Omental fat pad (tissue), 4 donors: ENCODE data around the gene DDB1. TPM values are rescaled to one million over a fixed set of nuclear protein-coding genes. Genes with fewer than 3 reads are reported as not detected.

Experiments
- ATAC-seq: fragments of 150-250 bp; one replicate; pipeline ENCODE4 v1.9.1; 2016; ENCODE audit warnings: mild to moderate bottlenecking, moderate library complexity; ENCODE audit not compliant: low FRiP score
- DNase-seq: peaks from one replicate; pipeline ENCODE4 v3.0.0-alpha.2; 2019; ENCODE audit warnings: low spot score
- total RNA-seq, 4 donors: library from RNA; depleted of rRNA; stranded (reverse); fragments of >200 nt; gene quantifications; one replicate each; pipeline ENCODE4 v1.1.0, GENCODE V29; 2016
- TF ChIP-seq, protein P1 (sequence below), 3 donors: fragments of 450-650 bp; IDR thresholded peaks; one replicate each; pipeline ENCODE4 v1.5.1; 2016 to 2017; ENCODE audit warnings: antibody characterized with exemption in 3 of 3, mild to moderate bottlenecking in 3 of 3, moderate library complexity in 2 of 3

DDB1 gene
- total RNA-seq, 4 donors from 2014 or later: 127 to 182 (median 155) TPM

DNA sequence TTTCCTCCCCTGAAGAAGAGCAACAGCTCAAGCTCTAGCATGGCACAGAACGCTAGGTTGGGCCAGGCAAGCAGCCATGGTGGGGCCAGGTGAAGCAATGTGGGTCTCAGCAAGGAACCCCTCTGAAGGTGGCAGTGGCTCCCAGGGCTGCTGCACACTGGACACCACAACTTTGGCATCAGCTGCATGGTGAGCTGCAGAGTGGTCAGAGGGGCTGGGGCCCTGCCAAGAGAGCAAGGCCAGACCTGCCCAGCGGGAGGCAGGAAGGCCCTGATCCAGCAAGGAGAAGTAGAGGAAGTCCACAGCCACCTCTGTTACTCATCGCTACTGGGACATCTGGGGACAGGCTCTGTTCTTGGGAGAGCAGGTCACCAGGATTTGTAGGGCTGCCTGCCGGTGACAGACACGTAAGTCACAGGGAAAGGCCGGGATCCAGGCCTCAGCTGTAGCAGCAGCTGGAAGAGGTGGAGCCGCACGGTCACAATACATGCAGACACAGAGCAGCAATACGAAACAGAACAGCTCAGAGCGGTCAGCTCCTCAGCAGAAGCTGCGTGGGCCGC lies 16.4 kb upstream of the DDB1 start:
- no peak for ATAC-seq

DNA sequence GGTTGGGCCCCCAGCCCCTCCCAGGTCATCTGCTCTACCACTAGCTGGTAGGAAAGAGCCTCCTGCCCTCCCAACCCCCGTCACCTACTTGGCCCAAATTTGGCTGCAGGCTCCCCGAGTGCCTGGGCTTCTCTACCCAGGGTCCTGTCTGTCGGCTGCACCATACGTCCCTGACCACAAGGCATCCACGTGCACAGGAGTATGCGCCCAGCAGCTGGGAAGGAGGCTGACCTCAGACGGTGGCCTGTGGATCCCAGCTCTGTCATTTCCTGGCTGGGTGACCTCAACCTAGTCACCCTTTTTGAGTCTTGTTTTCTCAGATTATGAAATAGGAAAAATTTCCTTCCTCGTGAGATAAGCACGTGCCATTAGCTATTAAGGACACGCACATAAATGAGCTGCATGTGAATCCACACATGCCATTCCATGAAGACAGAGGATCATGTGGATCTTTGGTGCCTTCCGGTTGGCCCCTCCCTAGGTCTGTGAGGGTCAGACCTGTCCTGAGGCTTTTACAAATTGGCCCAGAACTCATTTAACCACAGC lies 15.1 kb upstream of the DDB1 start:
- ATAC-seq (peak; percentile 39), DNase-seq (no peak)
- TF ChIP-seq, protein P1, sequence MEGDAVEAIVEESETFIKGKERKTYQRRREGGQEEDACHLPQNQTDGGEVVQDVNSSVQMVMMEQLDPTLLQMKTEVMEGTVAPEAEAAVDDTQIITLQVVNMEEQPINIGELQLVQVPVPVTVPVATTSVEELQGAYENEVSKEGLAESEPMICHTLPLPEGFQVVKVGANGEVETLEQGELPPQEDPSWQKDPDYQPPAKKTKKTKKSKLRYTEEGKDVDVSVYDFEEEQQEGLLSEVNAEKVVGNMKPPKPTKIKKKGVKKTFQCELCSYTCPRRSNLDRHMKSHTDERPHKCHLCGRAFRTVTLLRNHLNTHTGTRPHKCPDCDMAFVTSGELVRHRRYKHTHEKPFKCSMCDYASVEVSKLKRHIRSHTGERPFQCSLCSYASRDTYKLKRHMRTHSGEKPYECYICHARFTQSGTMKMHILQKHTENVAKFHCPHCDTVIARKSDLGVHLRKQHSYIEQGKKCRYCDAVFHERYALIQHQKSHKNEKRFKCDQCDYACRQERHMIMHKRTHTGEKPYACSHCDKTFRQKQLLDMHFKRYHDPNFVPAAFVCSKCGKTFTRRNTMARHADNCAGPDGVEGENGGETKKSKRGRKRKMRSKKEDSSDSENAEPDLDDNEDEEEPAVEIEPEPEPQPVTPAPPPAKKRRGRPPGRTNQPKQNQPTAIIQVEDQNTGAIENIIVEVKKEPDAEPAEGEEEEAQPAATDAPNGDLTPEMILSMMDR (IDR thresholded peaks at IDR 0.05): no peak

More for the DNA sequence above, 16.4 kb upstream of the DDB1 start:
- TF ChIP-seq, protein P1 (IDR thresholded peaks at IDR 0.05): no peak
- DNase-seq: no peak

DNA sequence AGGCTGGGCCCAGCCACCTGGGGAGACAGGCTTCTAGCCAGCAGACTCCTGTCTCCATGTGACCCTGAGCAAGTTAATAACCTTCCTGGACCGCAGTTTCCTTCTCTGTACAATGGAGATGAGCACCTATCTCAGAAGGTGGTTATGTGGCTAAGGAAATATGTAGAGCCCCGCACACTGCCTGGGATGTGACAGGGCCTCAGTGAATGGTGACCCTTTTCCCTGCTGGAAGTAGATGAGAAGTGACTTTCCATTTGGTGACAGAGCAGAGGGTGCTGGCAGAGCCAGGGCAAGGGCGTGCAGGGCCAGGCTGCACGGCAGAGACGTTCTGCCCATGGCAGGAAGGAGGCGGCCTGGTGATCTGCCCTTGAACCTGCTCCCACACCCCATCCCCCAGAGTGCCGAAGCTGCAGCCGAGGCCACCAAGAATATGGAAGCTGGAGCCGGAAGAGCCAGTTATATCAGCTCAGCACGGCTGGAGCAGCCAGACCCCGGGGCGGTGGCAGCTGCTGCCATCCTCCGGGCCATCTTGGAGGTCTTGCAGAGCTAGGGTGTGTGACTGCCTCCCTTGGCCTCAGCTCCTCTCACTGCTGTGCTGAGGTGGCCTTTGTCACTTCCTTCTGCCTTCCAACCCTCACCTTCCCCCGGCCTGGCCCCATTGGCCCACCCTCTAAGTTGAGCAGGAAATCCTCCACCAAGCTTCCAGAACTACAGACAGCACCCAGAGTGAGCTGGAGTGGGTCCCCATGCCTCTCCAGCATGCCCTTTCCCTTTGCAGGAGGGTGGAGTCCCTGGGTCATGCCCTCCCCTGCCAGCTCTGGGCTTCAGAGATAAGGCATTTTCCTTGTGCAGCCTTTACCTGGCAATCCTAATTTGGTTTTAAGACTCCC lies 13.3 kb upstream of the DDB1 start:
- no peak for ATAC-seq
- TF ChIP-seq, protein P1 (IDR thresholded peaks at IDR 0.05): no peak
- DNase-seq: no peak

DNA sequence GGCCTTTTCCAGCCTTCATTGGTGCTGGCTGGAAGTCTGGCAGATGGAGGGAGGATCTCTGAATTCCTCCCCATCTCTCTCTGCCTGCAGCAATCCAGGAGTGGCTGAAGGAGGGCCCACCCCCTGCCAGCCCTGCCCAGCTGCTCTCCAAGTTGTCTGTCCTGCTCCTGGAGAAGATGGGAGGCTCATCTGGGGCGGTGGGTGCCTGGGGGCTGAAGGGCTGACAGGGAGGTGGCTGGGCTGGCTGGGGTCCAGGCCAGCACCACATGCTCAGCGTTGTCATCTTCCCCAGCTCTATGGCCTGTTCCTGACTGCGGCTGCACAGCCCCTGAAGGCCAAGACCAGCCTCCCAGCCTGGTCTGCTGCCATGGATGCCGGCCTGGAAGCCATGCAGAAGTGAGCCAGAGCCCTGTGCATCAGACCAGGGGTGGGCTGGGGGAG lies 12.3 kb upstream of the DDB1 start:
- ATAC-seq (no peak), DNase-seq (no peak)
- TF ChIP-seq, protein P1 (IDR thresholded peaks at IDR 0.05): no peak

DNA sequence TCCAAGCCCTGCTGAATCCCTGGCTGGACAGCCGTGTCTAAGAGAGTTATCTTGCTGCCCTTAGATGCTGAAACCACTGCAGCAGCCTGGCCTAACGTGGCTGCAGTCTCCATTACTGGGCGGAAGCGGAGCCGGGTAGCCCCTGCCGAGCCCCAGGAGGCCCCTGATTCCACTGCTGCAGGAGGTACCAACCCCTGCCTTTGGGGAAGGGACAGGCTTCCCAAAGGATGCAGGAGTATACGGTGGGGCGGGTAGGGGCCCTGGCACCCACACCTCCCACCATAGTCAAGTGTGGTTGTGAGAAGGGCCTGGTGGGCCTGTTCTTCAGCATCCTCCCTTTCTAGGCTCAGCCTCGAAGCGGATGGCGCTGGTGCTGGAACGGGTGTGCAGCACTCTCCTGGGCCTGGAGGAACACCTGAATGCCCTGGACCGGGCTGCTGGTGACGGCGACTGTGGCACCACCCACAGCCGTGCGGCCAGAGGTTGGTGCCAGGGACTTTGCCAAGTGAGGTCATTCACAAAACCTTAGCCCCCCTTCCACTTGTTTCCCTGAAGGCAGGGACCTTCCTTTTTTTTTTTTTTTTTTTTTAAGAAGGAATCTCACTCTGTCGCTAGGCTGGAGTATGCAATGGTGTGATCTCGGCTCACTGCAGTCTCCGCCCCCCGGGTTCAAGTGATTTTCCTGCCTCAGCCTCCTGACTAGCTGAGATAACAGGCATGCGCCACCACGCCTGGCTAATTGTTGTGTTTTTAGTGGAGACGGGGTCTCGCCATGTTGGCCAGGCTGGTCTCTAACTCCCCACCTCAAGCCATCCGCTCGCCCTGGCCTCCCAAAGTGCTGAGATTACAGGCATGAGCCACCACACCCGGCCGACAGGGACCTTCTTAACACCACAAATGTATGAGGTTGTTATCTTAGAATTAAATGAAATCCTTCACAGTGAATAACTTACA lies 11.2 kb upstream of the DDB1 start:
- no peak for ATAC-seq
- DNase-seq: no peak
- TF ChIP-seq, protein P1 (IDR thresholded peaks at IDR 0.05): no peak

DNA sequence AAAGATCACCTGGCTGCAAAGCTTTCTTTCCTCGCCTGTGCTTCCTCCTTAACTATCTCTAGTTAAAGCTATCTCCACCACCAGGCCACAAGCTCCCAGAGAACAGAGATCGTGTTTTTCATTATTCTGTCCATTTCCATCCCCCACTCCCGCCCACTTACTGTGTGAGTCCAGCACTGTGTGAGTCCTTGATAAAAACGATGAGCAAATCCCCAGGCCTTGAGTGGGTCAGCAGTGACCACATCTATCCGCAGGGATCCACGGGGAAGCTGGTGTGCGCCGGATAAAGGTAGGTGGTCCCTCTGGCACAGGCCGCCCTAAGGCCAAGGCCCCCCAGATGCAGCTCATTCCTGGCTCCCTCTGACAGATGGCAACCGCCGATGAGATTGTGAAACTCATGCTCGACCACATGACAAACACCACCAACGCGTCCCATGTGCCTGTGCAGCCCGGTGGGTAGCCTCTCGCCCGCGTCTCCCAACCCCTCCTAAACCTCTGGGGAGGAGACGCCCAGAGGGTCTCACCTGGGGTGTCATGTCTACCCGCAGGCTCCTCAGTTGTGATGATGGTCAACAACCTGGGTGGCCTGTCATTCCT lies 9.4 kb upstream of the DDB1 start:
- no peak for DNase-seq
- no peak for ATAC-seq
- TF ChIP-seq, protein P1 (IDR thresholded peaks at IDR 0.05): no peak
